Astrocyte (in vitro differentiated cells and primary cell): ENCODE data around the gene DYNLT2. TPM values are rescaled to one million over a fixed set of nuclear protein-coding genes. Genes with fewer than 3 reads are reported as not detected.

Experiments
- DNase-seq: peaks from one replicate; pipeline ENCODE4 v3.0.0-alpha.2; 2010; ENCODE audit warnings: low read depth
- FAIRE-seq: peaks from 2 replicates; lab custom pipeline; 2011; peaks lifted over from hg19 to GRCh38; lab: Jason Lieb, UNC
- H2AFZ ChIP-seq: 2 replicates; pipeline ENCODE4 v1.6.0; 2012; ENCODE audit warnings: low read depth, low read length, inconsistent platforms
- H3K27ac ChIP-seq: 2 replicates; pipeline ENCODE4 v1.5.1; 2011; ENCODE audit warnings: low read depth, low read length, inconsistent platforms
- H3K27me3 ChIP-seq: 2 replicates; pipeline ENCODE4 v1.6.0; 2011; ENCODE audit warnings: low read length, inconsistent platforms; ENCODE audit not compliant: insufficient read depth
- H3K36me3 ChIP-seq: 2 replicates; pipeline ENCODE4 v1.5.1; 2011; ENCODE audit warnings: low read length, inconsistent platforms; ENCODE audit not compliant: insufficient read depth
- H3K4me1 ChIP-seq: 2 replicates; pipeline ENCODE4 v1.5.1; 2011; ENCODE audit warnings: low read length, inconsistent platforms; ENCODE audit not compliant: insufficient read depth
- H3K4me2 ChIP-seq: 2 replicates; pipeline ENCODE4 v1.6.0; 2012; ENCODE audit warnings: low read length, inconsistent platforms
- H3K4me3 ChIP-seq: 2 replicates; pipeline ENCODE4 v1.5.1; 2011; ENCODE audit warnings: low read depth, mild to moderate bottlenecking, low read length, inconsistent platforms; ENCODE audit not compliant: insufficient read depth
- H3K79me2 ChIP-seq: 2 replicates; pipeline ENCODE4 v1.6.0; 2012; ENCODE audit warnings: mild to moderate bottlenecking, low read length, inconsistent platforms; ENCODE audit not compliant: insufficient read depth
- H3K9ac ChIP-seq: 2 replicates; pipeline ENCODE4 v1.6.0; 2012; ENCODE audit warnings: mild to moderate bottlenecking, low read length, inconsistent platforms
- H3K9me3 ChIP-seq: 2 replicates; pipeline ENCODE4 v1.5.1; 2012; ENCODE audit warnings: low read depth, mild to moderate bottlenecking, low read length, inconsistent platforms; ENCODE audit not compliant: insufficient read depth
- H4K20me1 ChIP-seq: 2 replicates; pipeline ENCODE4 v1.6.0; 2012; ENCODE audit warnings: low read length, inconsistent platforms; ENCODE audit not compliant: insufficient read depth
- H3K27ac Mint-ChIP-seq: one replicate; pipeline ENCODE4 v1.8.0; 2021; ENCODE audit warnings: mild to moderate bottlenecking, mixed read lengths; ENCODE audit not compliant: unreplicated experiment
- H3K27me3 Mint-ChIP-seq: one replicate; pipeline ENCODE4 v1.8.0; 2021; ENCODE audit warnings: low read depth, mixed read lengths; ENCODE audit not compliant: unreplicated experiment
- H3K36me3 Mint-ChIP-seq: one replicate; pipeline ENCODE4 v1.8.0; 2021; ENCODE audit warnings: low read depth, mixed read lengths; ENCODE audit not compliant: unreplicated experiment
- H3K4me1 Mint-ChIP-seq: one replicate; pipeline ENCODE4 v1.8.0; 2021; ENCODE audit warnings: low read depth, mixed read lengths; ENCODE audit not compliant: unreplicated experiment
- H3K4me3 Mint-ChIP-seq: one replicate; pipeline ENCODE4 v1.8.0; 2021; ENCODE audit warnings: mild to moderate bottlenecking, moderate library complexity, mixed read lengths; ENCODE audit not compliant: unreplicated experiment
- H3K9me3 Mint-ChIP-seq: one replicate; pipeline ENCODE4 v1.8.0; 2021; ENCODE audit warnings: mild to moderate bottlenecking, mixed read lengths; ENCODE audit not compliant: unreplicated experiment
- EZH2 ChIP-seq: IDR thresholded peaks from 2 replicates; pipeline ENCODE4 v1.6.1; 2012; ENCODE audit warnings: mild to moderate bottlenecking, low read length, inconsistent platforms; ENCODE audit not compliant: insufficient read depth
- total RNA-seq: library from RNA; stranded (reverse); gene quantifications from 2 replicates; pipeline ENCODE4 v1.2.1, GENCODE V29; 2021
- TF ChIP-seq, protein P1 (sequence below): IDR thresholded peaks from 2 replicates; pipeline ENCODE4 v1.5.1; 2011; ENCODE audit warnings: low read depth, mild to moderate bottlenecking, inconsistent platforms, low read length, moderate library complexity; ENCODE audit not compliant: insufficient read depth

DYNLT2 gene
- total RNA-seq, 1 donor from 2014 or later, result 1.0 TPM

DNA sequence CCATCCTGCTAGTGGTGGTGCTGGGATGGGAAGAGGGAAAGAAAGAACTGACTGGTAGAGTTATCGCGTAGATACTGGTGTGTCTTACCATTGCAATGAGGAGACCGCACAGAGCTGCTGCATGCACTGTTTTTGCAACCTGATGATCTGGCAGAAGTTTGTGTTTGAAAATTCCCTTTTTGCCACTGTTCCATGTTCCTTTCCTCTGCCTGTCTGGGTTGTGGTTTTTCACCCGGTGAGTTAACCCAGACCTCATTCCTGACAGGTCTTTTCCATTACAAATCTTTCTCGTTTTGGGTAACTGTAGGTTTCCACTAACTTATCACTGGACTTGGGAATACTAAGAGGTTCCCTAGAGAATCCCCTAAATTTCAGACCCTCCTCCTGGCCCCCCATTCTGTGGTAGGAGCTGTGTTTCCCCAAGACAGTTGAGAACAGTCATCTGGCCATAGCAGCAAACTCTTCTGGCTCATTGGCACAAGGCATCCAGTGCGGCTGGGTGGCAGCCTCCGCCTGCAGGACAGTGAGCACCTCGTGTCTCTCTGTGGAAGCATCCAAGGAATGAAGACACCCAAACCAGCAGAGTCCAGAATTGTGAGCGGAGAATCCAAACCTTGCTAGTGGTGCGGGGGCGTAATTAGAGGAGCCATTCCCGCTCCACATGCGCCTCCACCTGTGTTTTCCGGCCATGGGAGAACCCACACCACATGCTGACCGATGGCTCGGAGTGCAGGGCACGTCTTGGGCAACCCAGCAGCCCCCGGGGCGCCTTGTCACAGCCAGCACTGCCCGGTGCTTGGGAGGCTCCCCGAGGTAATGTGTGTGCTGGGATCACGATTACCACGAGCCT is 32.8 kb upstream of the DYNLT2 start:
- Mint-ChIP-seq H3K27me3 (peaks cover 22% of the 10 kb centered on the region), H3K36me3 (peaks cover 23% of the 10 kb centered on the region), H3K4me1 (peaks cover 9% of the 10 kb centered on the region), H3K27ac (peak overlapping the region; percentile 74), H3K9me3 (peaks cover 6% of the 10 kb centered on the region), H3K4me3 (peak overlapping the region; percentile 56)
- no peaks in the 10 kb centered on the region for H3K27me3 ChIP-seq
- H2AFZ ChIP-seq, result no peak overlapping the region
- no peak overlapping the region for H3K9ac ChIP-seq
- H3K36me3 ChIP-seq, result no peaks in the 10 kb centered on the region
- FAIRE-seq (no peak), DNase-seq (peak; percentile 31)
- no peak overlapping the region for H3K4me3 ChIP-seq
- peak overlapping the region; percentile 18 for H3K4me2 ChIP-seq
- H3K79me2 ChIP-seq, result no peaks in the 10 kb centered on the region
- no peak for TF ChIP-seq EZH2
- TF ChIP-seq, protein P1, sequence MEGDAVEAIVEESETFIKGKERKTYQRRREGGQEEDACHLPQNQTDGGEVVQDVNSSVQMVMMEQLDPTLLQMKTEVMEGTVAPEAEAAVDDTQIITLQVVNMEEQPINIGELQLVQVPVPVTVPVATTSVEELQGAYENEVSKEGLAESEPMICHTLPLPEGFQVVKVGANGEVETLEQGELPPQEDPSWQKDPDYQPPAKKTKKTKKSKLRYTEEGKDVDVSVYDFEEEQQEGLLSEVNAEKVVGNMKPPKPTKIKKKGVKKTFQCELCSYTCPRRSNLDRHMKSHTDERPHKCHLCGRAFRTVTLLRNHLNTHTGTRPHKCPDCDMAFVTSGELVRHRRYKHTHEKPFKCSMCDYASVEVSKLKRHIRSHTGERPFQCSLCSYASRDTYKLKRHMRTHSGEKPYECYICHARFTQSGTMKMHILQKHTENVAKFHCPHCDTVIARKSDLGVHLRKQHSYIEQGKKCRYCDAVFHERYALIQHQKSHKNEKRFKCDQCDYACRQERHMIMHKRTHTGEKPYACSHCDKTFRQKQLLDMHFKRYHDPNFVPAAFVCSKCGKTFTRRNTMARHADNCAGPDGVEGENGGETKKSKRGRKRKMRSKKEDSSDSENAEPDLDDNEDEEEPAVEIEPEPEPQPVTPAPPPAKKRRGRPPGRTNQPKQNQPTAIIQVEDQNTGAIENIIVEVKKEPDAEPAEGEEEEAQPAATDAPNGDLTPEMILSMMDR, result no peak
- H3K4me1 ChIP-seq, result peaks cover 7% of the 10 kb centered on the region
- H4K20me1 ChIP-seq, result no peaks in the 10 kb centered on the region
- H3K9me3 ChIP-seq, result no peaks in the 10 kb centered on the region
- no peak overlapping the region for H3K27ac ChIP-seq

DNA sequence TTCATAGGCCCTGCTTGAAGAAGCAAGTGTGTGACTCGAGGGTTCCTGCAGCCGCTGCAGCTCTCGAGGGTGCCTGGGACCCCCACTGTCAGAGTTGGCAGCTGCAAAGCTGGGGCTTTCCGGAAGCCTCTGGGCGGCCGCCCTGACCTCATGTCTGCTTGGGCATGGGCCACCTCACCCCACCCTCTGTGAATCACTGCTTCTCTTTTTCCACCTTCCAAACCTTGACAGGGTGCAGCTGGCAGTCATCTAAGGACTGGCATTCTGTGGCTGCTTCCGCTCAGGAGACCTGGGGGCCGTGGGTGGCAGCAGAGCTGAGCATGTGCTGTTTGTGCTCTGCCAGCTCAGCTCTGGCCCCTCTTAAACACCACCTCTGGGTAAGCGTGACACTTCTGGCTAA is 32.0 kb upstream of the DYNLT2 start:
- Mint-ChIP-seq H3K36me3 (peaks cover 23% of the 10 kb centered on the region), H3K9me3 (peaks cover 6% of the 10 kb centered on the region), H3K27me3 (peaks cover 18% of the 10 kb centered on the region), H3K27ac (peak overlapping the region; percentile 74), H3K4me1 (peaks cover 9% of the 10 kb centered on the region), H3K4me3 (no peak overlapping the region)
- no peaks in the 10 kb centered on the region for H3K36me3 ChIP-seq
- H3K27me3 ChIP-seq, result no peaks in the 10 kb centered on the region
- peak overlapping the region; percentile 18 for H3K4me2 ChIP-seq
- DNase-seq, result no peak
- H3K27ac ChIP-seq, result no peak overlapping the region
- H3K9me3 ChIP-seq, result no peaks in the 10 kb centered on the region
- H3K79me2 ChIP-seq, result no peaks in the 10 kb centered on the region
- TF ChIP-seq, protein P1, result no peak
- no peak for TF ChIP-seq EZH2
- H4K20me1 ChIP-seq, result no peaks in the 10 kb centered on the region
- FAIRE-seq, result no peak
- no peak overlapping the region for H2AFZ ChIP-seq
- no peak overlapping the region for H3K9ac ChIP-seq
- H3K4me1 ChIP-seq, result peaks cover 7% of the 10 kb centered on the region
- H3K4me3 ChIP-seq, result no peak overlapping the region

DNA sequence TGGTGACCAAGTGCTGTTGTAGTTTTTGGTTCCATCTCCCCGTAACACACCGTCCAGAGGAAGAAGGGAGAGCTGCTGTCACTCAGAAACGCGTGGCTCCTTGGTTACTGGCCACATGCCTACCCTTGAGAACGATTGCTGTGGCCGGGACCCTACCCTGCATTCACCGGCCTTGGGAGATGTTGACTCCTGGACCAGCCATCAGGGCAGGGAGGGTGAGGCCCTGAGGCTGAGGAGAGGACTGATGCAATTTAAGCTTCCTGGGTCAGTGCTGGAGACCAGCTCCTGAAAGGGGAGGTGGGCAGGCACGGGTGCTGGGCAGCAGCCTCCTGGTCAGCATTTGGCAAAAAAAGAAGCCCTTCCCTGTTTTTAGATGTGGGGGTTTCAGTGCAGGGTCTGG is 31.6 kb upstream of the DYNLT2 start:
- Mint-ChIP-seq H3K27me3 (peaks cover 14% of the 10 kb centered on the region), H3K27ac (no peak overlapping the region), H3K4me3 (no peak overlapping the region), H3K36me3 (peaks cover 23% of the 10 kb centered on the region), H3K9me3 (peaks cover 6% of the 10 kb centered on the region), H3K4me1 (peaks cover 9% of the 10 kb centered on the region)
- DNase-seq (no peak), FAIRE-seq (no peak)
- H4K20me1 ChIP-seq, result no peaks in the 10 kb centered on the region
- H3K27me3 ChIP-seq, result no peaks in the 10 kb centered on the region
- no peak overlapping the region for H2AFZ ChIP-seq
- no peak overlapping the region for H3K4me2 ChIP-seq
- H3K9ac ChIP-seq, result no peak overlapping the region
- H3K36me3 ChIP-seq, result no peaks in the 10 kb centered on the region
- no peak overlapping the region for H3K27ac ChIP-seq
- H3K4me3 ChIP-seq, result no peak overlapping the region
- TF ChIP-seq, protein P1, result no peak
- no peak for TF ChIP-seq EZH2
- peaks cover 7% of the 10 kb centered on the region for H3K4me1 ChIP-seq
- H3K9me3 ChIP-seq, result no peaks in the 10 kb centered on the region
- H3K79me2 ChIP-seq, result no peaks in the 10 kb centered on the region
